Tongue (tissue), 2 donors: Measurements from ENCODE around the gene HS3ST4. TPM values are rescaled to one million over a fixed set of nuclear protein-coding genes. Genes with fewer than 3 reads are reported as not detected.

Experiments
- small RNA-seq: library from RNA; depleted of rRNA; stranded (forward); fragments of <200 nt; gene quantifications from one replicate; pipeline ENCODE3, GENCODE V24; 2014; ENCODE audit warnings: low replicate concordance
- total RNA-seq: library from RNA; depleted of rRNA; stranded (reverse); fragments of >200 nt; gene quantifications from one replicate; pipeline ENCODE4 v1.2.3, GENCODE V29; 2014

The HS3ST4 gene
- total RNA-seq, 1 donor from 2014 or later = 0.21 TPM

Small RNA genes within 50 kb of the gene (small RNA-seq; reads per million reads assigned to genes)
- gene HMGN2P3 = not detected
- not detected for gene MIR548W
- gene RNA5SP405 = not detected
